HEK293 (cell line): Measurements from ENCODE around the gene LIMA1.

Experiments
- GFI1B ChIP-seq: fragments of 450-650 bp; formaldehyde crosslinking; IDR thresholded peaks from 2 replicates; pipeline ENCODE4 v1.5.1; 2016; ENCODE audit warnings: missing biosample characterization, missing genetic modification characterization
- HOXC10 ChIP-seq: sonication (generic); formaldehyde crosslinking; IDR thresholded peaks from 2 replicates; pipeline ENCODE4 v1.8.1; 2023; ENCODE audit warnings: mild to moderate bottlenecking, missing genetic modification reagents
- KLF7 ChIP-seq: fragments of 450-650 bp; formaldehyde crosslinking; IDR thresholded peaks from 2 replicates; pipeline ENCODE4 v1.5.1; 2016; ENCODE audit warnings: missing biosample characterization, missing genetic modification characterization, borderline replicate concordance
- KLF8 ChIP-seq: fragments of 450-650 bp; formaldehyde crosslinking; IDR thresholded peaks from 2 replicates; pipeline ENCODE4 v1.5.1; 2016; ENCODE audit warnings: missing biosample characterization, missing genetic modification characterization
- SALL2 ChIP-seq: fragments of 450-650 bp; formaldehyde crosslinking; IDR thresholded peaks from 2 replicates; pipeline ENCODE4 v1.5.0; 2017; ENCODE audit warnings: missing biosample characterization, mild to moderate bottlenecking, missing genetic modification characterization, borderline replicate concordance
- ZNF10 ChIP-seq: fragments of 450-650 bp; formaldehyde crosslinking; IDR thresholded peaks from 2 replicates; pipeline ENCODE4 v1.5.1; 2017; ENCODE audit warnings: missing biosample characterization, missing genetic modification characterization
- ZNF211 ChIP-seq: fragments of 450-650 bp; formaldehyde crosslinking; IDR thresholded peaks from 2 replicates; pipeline ENCODE4 v1.5.1; 2016; ENCODE audit warnings: low read depth, missing biosample characterization, missing genetic modification characterization
- ZNF221 ChIP-seq: fragments of 450-650 bp; formaldehyde crosslinking; IDR thresholded peaks from 2 replicates; pipeline ENCODE4 v1.5.1; 2017; ENCODE audit warnings: missing biosample characterization, missing genetic modification characterization, borderline replicate concordance
- ZNF248 ChIP-seq: fragments of 450-650 bp; formaldehyde crosslinking; IDR thresholded peaks from 2 replicates; pipeline ENCODE4 v1.5.1; 2017; ENCODE audit warnings: missing biosample characterization, missing genetic modification characterization
- ZNF404 ChIP-seq: fragments of 450-650 bp; formaldehyde crosslinking; IDR thresholded peaks from 2 replicates; pipeline ENCODE4 v1.5.1; 2017; ENCODE audit warnings: missing biosample characterization, missing genetic modification characterization
- ZNF501 ChIP-seq: fragments of 450-650 bp; formaldehyde crosslinking; IDR thresholded peaks from 2 replicates; pipeline ENCODE4 v1.5.1; 2016; ENCODE audit warnings: missing biosample characterization, missing genetic modification characterization
- ZNF530 ChIP-seq: fragments of 450-650 bp; formaldehyde crosslinking; IDR thresholded peaks from 2 replicates; pipeline ENCODE4 v1.5.1; 2016; ENCODE audit warnings: low read depth, missing biosample characterization, missing genetic modification characterization
- ZNF585B ChIP-seq: fragments of 450-650 bp; formaldehyde crosslinking; IDR thresholded peaks from 2 replicates; pipeline ENCODE4 v1.5.1; 2016; ENCODE audit warnings: missing biosample characterization, missing genetic modification characterization
- ZNF610 ChIP-seq: fragments of 450-650 bp; formaldehyde crosslinking; IDR thresholded peaks from 2 replicates; pipeline ENCODE4 v1.5.1; 2016; ENCODE audit warnings: missing biosample characterization, missing genetic modification characterization, borderline replicate concordance
- ZNF623 ChIP-seq: fragments of 450-650 bp; formaldehyde crosslinking; IDR thresholded peaks from 2 replicates; pipeline ENCODE4 v1.5.1; 2016; ENCODE audit warnings: missing biosample characterization, missing genetic modification characterization
- ZNF658 ChIP-seq: fragments of 450-650 bp; formaldehyde crosslinking; IDR thresholded peaks from 2 replicates; pipeline ENCODE4; 2016; ENCODE audit warnings: missing biosample characterization, missing genetic modification characterization
- ZNF664 ChIP-seq: fragments of 450-650 bp; formaldehyde crosslinking; IDR thresholded peaks from 2 replicates; pipeline ENCODE4 v1.5.1; 2016; ENCODE audit warnings: missing biosample characterization, missing genetic modification characterization
- ZNF747 ChIP-seq: fragments of 450-650 bp; formaldehyde crosslinking; IDR thresholded peaks from 2 replicates; pipeline ENCODE4 v1.5.1; 2016; ENCODE audit warnings: missing biosample characterization, missing genetic modification characterization
- ZNF777 ChIP-seq: fragments of 450-650 bp; formaldehyde crosslinking; IDR thresholded peaks from 2 replicates; pipeline ENCODE4 v1.5.1; 2017; ENCODE audit warnings: missing biosample characterization, missing genetic modification characterization, borderline replicate concordance
- TF ChIP-seq, protein P1 (sequence below): fragments of 450-650 bp; formaldehyde crosslinking; IDR thresholded peaks from 2 replicates; pipeline ENCODE4 v1.5.0; 2017; ENCODE audit warnings: missing biosample characterization, missing genetic modification characterization, borderline replicate concordance
- TF ChIP-seq, protein P2 (sequence below): fragments of 450-650 bp; IDR thresholded peaks from 2 replicates; pipeline ENCODE4 v1.5.1; 2018; ENCODE audit warnings: missing biosample characterization, missing genetic modification characterization
- TF ChIP-seq, protein P3 (sequence below): fragments of 450-650 bp; formaldehyde crosslinking; IDR thresholded peaks from 2 replicates; pipeline ENCODE4 v1.5.1; 2017; ENCODE audit warnings: missing biosample characterization, missing genetic modification characterization
- TF ChIP-seq, protein P4 (sequence below): fragments of 450-650 bp; formaldehyde crosslinking; IDR thresholded peaks from 2 replicates; pipeline ENCODE4 v1.5.1; 2017; ENCODE audit warnings: missing biosample characterization, missing genetic modification characterization
- TF ChIP-seq, protein P5 (sequence below): fragments of 450-650 bp; formaldehyde crosslinking; IDR thresholded peaks from 2 replicates; pipeline ENCODE4 v1.5.1; 2016; ENCODE audit warnings: missing biosample characterization, missing genetic modification characterization
- TF ChIP-seq, protein P6 (sequence below): fragments of 450-650 bp; formaldehyde crosslinking; IDR thresholded peaks from 2 replicates; pipeline ENCODE4 v1.5.1; 2016; ENCODE audit warnings: missing biosample characterization, missing genetic modification characterization

The LIMA1 gene

DNA sequence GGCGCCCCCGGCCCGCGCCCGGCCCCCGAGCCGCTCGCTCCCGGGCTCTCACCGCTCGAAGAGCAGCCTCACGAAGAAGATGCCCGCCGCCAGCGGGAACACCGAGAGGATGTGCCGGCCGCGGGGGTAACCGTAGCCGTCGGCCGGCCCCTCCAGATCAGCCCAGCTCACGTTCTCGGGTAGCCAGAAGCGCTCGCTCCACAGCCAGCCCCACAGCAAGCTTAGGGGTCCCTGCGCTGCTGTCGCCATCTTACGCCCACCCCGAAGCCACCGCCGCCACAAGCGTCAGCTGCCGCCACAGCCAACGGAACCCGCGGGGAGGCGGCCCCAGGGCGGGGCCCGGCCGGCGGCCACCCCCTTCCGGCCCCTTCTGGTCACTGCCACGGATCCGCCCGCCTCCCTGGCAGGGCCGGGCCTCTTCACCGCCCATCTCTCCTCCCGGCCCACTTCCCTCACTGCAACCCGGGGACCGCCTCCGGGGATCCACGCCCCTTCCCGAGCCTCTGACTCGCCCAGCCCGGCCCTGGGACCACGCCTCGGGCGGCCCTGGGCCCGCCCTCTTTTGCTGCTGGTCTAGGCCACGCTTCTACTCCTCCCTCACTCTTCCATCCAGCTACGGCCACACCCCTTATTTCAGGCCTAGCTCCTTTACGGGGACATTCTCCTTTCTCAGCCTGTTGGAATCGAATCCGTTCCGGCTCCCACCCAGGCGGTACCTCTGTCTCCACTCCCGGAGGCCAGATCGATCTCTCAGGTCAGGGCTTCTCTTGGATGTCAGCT, 116.1 kb downstream of the LIMA1 start, which contains the start of gene CERS5 (continued):
- TF ChIP-seq ZNF777 (tag by site-specific recombination) = no peak
- no peak for TF ChIP-seq ZNF211
- no peak for TF ChIP-seq ZNF664 (tag by site-specific recombination)
- TF ChIP-seq KLF7 (tag by site-specific recombination) = peak; percentile 84
- TF ChIP-seq ZNF610 (tag by site-specific recombination) = peak; percentile 85
- no peak for TF ChIP-seq ZNF530 (tag by site-specific recombination)
- no peak for TF ChIP-seq ZNF658 (tag by site-specific recombination)
- TF ChIP-seq, protein P1, sequence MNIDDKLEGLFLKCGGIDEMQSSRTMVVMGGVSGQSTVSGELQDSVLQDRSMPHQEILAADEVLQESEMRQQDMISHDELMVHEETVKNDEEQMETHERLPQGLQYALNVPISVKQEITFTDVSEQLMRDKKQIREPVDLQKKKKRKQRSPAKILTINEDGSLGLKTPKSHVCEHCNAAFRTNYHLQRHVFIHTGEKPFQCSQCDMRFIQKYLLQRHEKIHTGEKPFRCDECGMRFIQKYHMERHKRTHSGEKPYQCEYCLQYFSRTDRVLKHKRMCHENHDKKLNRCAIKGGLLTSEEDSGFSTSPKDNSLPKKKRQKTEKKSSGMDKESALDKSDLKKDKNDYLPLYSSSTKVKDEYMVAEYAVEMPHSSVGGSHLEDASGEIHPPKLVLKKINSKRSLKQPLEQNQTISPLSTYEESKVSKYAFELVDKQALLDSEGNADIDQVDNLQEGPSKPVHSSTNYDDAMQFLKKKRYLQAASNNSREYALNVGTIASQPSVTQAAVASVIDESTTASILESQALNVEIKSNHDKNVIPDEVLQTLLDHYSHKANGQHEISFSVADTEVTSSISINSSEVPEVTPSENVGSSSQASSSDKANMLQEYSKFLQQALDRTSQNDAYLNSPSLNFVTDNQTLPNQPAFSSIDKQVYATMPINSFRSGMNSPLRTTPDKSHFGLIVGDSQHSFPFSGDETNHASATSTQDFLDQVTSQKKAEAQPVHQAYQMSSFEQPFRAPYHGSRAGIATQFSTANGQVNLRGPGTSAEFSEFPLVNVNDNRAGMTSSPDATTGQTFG (tag by site-specific recombination) = no peak
- TF ChIP-seq, protein P2, sequence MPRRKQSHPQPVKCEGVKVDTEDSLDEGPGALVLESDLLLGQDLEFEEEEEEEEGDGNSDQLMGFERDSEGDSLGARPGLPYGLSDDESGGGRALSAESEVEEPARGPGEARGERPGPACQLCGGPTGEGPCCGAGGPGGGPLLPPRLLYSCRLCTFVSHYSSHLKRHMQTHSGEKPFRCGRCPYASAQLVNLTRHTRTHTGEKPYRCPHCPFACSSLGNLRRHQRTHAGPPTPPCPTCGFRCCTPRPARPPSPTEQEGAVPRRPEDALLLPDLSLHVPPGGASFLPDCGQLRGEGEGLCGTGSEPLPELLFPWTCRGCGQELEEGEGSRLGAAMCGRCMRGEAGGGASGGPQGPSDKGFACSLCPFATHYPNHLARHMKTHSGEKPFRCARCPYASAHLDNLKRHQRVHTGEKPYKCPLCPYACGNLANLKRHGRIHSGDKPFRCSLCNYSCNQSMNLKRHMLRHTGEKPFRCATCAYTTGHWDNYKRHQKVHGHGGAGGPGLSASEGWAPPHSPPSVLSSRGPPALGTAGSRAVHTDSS = no peak
- TF ChIP-seq, protein P3, sequence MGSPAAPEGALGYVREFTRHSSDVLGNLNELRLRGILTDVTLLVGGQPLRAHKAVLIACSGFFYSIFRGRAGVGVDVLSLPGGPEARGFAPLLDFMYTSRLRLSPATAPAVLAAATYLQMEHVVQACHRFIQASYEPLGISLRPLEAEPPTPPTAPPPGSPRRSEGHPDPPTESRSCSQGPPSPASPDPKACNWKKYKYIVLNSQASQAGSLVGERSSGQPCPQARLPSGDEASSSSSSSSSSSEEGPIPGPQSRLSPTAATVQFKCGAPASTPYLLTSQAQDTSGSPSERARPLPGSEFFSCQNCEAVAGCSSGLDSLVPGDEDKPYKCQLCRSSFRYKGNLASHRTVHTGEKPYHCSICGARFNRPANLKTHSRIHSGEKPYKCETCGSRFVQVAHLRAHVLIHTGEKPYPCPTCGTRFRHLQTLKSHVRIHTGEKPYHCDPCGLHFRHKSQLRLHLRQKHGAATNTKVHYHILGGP = no peak
- no peak for TF ChIP-seq ZNF248 (tag by site-specific recombination)
- TF ChIP-seq ZNF623 (tag by site-specific recombination) = no peak
- TF ChIP-seq, protein P4, sequence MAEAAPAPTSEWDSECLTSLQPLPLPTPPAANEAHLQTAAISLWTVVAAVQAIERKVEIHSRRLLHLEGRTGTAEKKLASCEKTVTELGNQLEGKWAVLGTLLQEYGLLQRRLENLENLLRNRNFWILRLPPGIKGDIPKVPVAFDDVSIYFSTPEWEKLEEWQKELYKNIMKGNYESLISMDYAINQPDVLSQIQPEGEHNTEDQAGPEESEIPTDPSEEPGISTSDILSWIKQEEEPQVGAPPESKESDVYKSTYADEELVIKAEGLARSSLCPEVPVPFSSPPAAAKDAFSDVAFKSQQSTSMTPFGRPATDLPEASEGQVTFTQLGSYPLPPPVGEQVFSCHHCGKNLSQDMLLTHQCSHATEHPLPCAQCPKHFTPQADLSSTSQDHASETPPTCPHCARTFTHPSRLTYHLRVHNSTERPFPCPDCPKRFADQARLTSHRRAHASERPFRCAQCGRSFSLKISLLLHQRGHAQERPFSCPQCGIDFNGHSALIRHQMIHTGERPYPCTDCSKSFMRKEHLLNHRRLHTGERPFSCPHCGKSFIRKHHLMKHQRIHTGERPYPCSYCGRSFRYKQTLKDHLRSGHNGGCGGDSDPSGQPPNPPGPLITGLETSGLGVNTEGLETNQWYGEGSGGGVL (tag by site-specific recombination) = 0 out of 2 replicates have a peak, but pooled peaks have one; percentile 33
- no peak for TF ChIP-seq ZNF10
- TF ChIP-seq ZNF747 = no peak
- TF ChIP-seq ZNF501 = peak; percentile 89
- no peak; the same call in 1 of the 2 replicates for TF ChIP-seq ZNF221 (tag by site-specific recombination)
- TF ChIP-seq ZNF404 = no peak
- TF ChIP-seq KLF8 (tag by site-specific recombination) = peak; percentile 98
- TF ChIP-seq ZNF585B = no peak
- TF ChIP-seq HOXC10 (CRISPR knock-in tag) = no peak
- TF ChIP-seq, protein P5, sequence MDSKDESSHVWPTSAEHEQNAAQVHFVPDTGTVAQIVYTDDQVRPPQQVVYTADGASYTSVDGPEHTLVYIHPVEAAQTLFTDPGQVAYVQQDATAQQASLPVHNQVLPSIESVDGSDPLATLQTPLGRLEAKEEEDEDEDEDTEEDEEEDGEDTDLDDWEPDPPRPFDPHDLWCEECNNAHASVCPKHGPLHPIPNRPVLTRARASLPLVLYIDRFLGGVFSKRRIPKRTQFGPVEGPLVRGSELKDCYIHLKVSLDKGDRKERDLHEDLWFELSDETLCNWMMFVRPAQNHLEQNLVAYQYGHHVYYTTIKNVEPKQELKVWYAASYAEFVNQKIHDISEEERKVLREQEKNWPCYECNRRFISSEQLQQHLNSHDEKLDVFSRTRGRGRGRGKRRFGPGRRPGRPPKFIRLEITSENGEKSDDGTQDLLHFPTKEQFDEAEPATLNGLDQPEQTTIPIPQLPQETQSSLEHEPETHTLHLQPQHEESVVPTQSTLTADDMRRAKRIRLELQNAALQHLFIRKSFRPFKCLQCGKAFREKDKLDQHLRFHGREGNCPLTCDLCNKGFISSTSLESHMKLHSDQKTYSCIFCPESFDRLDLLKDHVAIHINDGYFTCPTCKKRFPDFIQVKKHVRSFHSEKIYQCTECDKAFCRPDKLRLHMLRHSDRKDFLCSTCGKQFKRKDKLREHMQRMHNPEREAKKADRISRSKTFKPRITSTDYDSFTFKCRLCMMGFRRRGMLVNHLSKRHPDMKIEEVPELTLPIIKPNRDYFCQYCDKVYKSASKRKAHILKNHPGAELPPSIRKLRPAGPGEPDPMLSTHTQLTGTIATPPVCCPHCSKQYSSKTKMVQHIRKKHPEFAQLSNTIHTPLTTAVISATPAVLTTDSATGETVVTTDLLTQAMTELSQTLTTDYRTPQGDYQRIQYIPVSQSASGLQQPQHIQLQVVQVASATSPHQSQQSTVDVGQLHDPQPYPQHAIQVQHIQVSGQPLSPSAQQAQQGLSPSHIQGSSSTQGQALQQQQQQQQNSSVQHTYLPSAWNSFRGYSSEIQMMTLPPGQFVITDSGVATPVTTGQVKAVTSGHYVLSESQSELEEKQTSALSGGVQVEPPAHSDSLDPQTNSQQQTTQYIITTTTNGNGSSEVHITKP = peak; percentile 82
- TF ChIP-seq, protein P6, sequence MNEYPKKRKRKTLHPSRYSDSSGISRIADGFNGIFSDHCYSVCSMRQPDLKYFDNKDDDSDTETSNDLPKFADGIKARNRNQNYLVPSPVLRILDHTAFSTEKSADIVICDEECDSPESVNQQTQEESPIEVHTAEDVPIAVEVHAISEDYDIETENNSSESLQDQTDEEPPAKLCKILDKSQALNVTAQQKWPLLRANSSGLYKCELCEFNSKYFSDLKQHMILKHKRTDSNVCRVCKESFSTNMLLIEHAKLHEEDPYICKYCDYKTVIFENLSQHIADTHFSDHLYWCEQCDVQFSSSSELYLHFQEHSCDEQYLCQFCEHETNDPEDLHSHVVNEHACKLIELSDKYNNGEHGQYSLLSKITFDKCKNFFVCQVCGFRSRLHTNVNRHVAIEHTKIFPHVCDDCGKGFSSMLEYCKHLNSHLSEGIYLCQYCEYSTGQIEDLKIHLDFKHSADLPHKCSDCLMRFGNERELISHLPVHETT (tag by site-specific recombination) = no peak
- no peak for TF ChIP-seq SALL2 (tag by site-specific recombination)
- TF ChIP-seq GFI1B (tag by site-specific recombination) = no peak
